ENCODE measurements around the gene HTT. TPM values are rescaled to one million over a fixed set of nuclear protein-coding genes. Genes with fewer than 3 reads are reported as not detected.

HTT gene
- total and polyA plus RNA-seq, 4 donors: 8.6 to 39.8 (median 16.4) TPM

GRCh38 chr4:3189459-3189858 is 115.0 kb downstream of the HTT start:
- H3K9ac ChIP-seq (ENCODE audit: low read depth in 1 of 2, low read length in 2 of 2): no peak overlapping the region
- peaks cover 9 to 45% (median 21%) of the 10 kb centered on the region in 4 donors for H3K36me3 ChIP-seq (ENCODE audit: control insufficient read depth in 4 of 4, insufficient read depth in 3 of 4, low read depth in 1 of 4, low read length in 3 of 4)
- H3K27ac ChIP-seq (ENCODE audit: low read depth in 1 of 2, low read length in 2 of 2): no peak overlapping the region
- no peak for DNase-seq (ENCODE audit: low spot score)
- H3K9me3 ChIP-seq (ENCODE audit: control insufficient read depth in 4 of 4, low read length in 3 of 4): no peaks in the 10 kb centered on the region
- no peaks in the 10 kb centered on the region for H3K27me3 ChIP-seq (ENCODE audit: control insufficient read depth in 4 of 4, insufficient read depth in 4 of 4, low read length in 3 of 4)
- H3K4me1 ChIP-seq (ENCODE audit: control insufficient read depth in 4 of 4, insufficient read depth in 4 of 4, low read length in 3 of 4): no peaks in the 10 kb centered on the region
- no peak overlapping the region for H3K4me3 ChIP-seq (ENCODE audit: low read depth in 1 of 3, low read length in 3 of 3)
- TF ChIP-seq SP1 (IDR thresholded peaks at IDR 0.05): no peak
- TF ChIP-seq HNF4G (IDR thresholded peaks at IDR 0.05): no peak
- no peak for TF ChIP-seq GABPA (IDR thresholded peaks at IDR 0.05 in 1 of 2, conservative IDR thresholded peaks at IDR 0.05 in 1 of 2)
- TF ChIP-seq REST (IDR thresholded peaks at IDR 0.05): no peak
- TF ChIP-seq, protein P1, sequence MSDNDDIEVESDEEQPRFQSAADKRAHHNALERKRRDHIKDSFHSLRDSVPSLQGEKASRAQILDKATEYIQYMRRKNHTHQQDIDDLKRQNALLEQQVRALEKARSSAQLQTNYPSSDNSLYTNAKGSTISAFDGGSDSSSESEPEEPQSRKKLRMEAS (IDR thresholded peaks at IDR 0.05): no peak
- no peak for TF ChIP-seq EGR1 (IDR thresholded peaks at IDR 0.05; ENCODE audit: low read depth in 2 of 2)
- TF ChIP-seq JUND (IDR thresholded peaks at IDR 0.05): no peak
- no peak for TF ChIP-seq FOXA2 (IDR thresholded peaks at IDR 0.05)
- TF ChIP-seq TAF1 (conservative IDR thresholded peaks at IDR 0.05): no peak
- TF ChIP-seq RAD21 (IDR thresholded peaks at IDR 0.05): no peak
- no peak for TF ChIP-seq RXRA (IDR thresholded peaks at IDR 0.05)
- no peak for TF ChIP-seq CTCF (IDR thresholded peaks at IDR 0.05; ENCODE audit: low read depth, low read length, missing input control)
- no peak for TF ChIP-seq NR2F2 (IDR thresholded peaks at IDR 0.05)
- no peak for TF ChIP-seq FOXA1 (IDR thresholded peaks at IDR 0.05)

- Histone ChIP-seq H3K36me3 (ENCODE audit: control insufficient read depth in 4 of 4, insufficient read depth in 3 of 4, low read depth in 1 of 4, low read length in 3 of 4) (peaks cover 6 to 39% (median 22%) of the 10 kb centered on the region in 4 donors), H3K4me3 (ENCODE audit: low read depth in 1 of 3, low read length in 3 of 3) (no peak overlapping the region), H3K4me1 (ENCODE audit: control insufficient read depth in 4 of 4, insufficient read depth in 4 of 4, low read length in 3 of 4) (no peaks in the 10 kb centered on the region), H3K27me3 (ENCODE audit: control insufficient read depth in 4 of 4, insufficient read depth in 4 of 4, low read length in 3 of 4) (no peaks in the 10 kb centered on the region), H3K9me3 (ENCODE audit: control insufficient read depth in 4 of 4, low read length in 3 of 4) (no peaks in the 10 kb centered on the region), H3K27ac (ENCODE audit: low read depth in 1 of 2, low read length in 2 of 2) (no peak overlapping the region), H3K9ac (ENCODE audit: low read depth in 1 of 2, low read length in 2 of 2) (no peak overlapping the region)
- no peak for DNase-seq (ENCODE audit: low spot score)
- TF ChIP-seq HNF4G (IDR thresholded peaks at IDR 0.05): no peak
- TF ChIP-seq CTCF (IDR thresholded peaks at IDR 0.05; ENCODE audit: low read depth, low read length, missing input control): no peak
- no peak for TF ChIP-seq TAF1 (conservative IDR thresholded peaks at IDR 0.05)
- no peak for TF ChIP-seq YY1 (IDR thresholded peaks at IDR 0.05)
- TF ChIP-seq, protein P1 (IDR thresholded peaks at IDR 0.05): no peak
- no peak for TF ChIP-seq ZBTB33 (IDR thresholded peaks at IDR 0.05)
- TF ChIP-seq ATF3 (IDR thresholded peaks at IDR 0.05): no peak
- no peak for TF ChIP-seq NR2F2 (IDR thresholded peaks at IDR 0.05)
- 87% methylated on average over 5 of the region's 5 CpGs for WGBS
These were observed 116.1 kb downstream of the HTT start for GRCh38 chr4:3190549-3190948.
